Measurements from ENCODE around the gene WDR88.
"Not testable (repeated sequence)": the region's sequence is repeated elsewhere in the genome, so short reads cannot be mapped to it uniquely, and the experiment has no call there.

WDR88 gene

GRCh38 chr19:33216198-33216830 lies 84.4 kb downstream of the WDR88 start:
- no peak overlapping the region for H3K27ac ChIP-seq (ENCODE audit: low read depth, low read length)
- H3K9me3 ChIP-seq (ENCODE audit: control insufficient read depth, insufficient read depth, low read length), result no peaks in the 10 kb centered on the region
- no peak overlapping the region for H3K9ac ChIP-seq (ENCODE audit: low read depth, low read length)
- H3K27me3 ChIP-seq (ENCODE audit: control insufficient read depth, insufficient read depth, low read length), result no peaks in the 10 kb centered on the region
- no peaks in the 10 kb centered on the region for H3K4me1 ChIP-seq (ENCODE audit: control insufficient read depth, insufficient read depth, low read length)
- no peak overlapping the region for H3K4me3 ChIP-seq (ENCODE audit: low read depth, low read length)
- H3K36me3 ChIP-seq (ENCODE audit: control insufficient read depth, insufficient read depth, low read length), result no peaks in the 10 kb centered on the region

- H3K4me3 ChIP-seq (ENCODE audit: low read depth, low read length), result no peak overlapping the region
- H3K4me1 ChIP-seq (ENCODE audit: control insufficient read depth, insufficient read depth, low read length), result no peaks in the 10 kb centered on the region
- no peaks in the 10 kb centered on the region for H3K9me3 ChIP-seq (ENCODE audit: control insufficient read depth, insufficient read depth, low read length)
- no peak overlapping the region for H3K27ac ChIP-seq (ENCODE audit: low read depth, low read length)
- H3K27me3 ChIP-seq (ENCODE audit: control insufficient read depth, insufficient read depth, low read length), result no peaks in the 10 kb centered on the region
- H3K9ac ChIP-seq (ENCODE audit: low read depth, low read length), result no peak overlapping the region
- H3K36me3 ChIP-seq (ENCODE audit: control insufficient read depth, insufficient read depth, low read length), result no peaks in the 10 kb centered on the region
These were observed 86.0 kb downstream of the WDR88 start for GRCh38 chr19:33217881-33218280.

- H3K36me3 ChIP-seq (ENCODE audit: control insufficient read depth, insufficient read depth, low read length), result no peaks in the 10 kb centered on the region
- H3K4me1 ChIP-seq (ENCODE audit: control insufficient read depth, insufficient read depth, low read length), result no peaks in the 10 kb centered on the region
- H3K9ac ChIP-seq (ENCODE audit: low read depth, low read length), result no peak overlapping the region
- no peaks in the 10 kb centered on the region for H3K9me3 ChIP-seq (ENCODE audit: control insufficient read depth, insufficient read depth, low read length)
- H3K27ac ChIP-seq (ENCODE audit: low read depth, low read length), result no peak overlapping the region
- H3K27me3 ChIP-seq (ENCODE audit: control insufficient read depth, insufficient read depth, low read length), result peaks cover 4% of the 10 kb centered on the region
- no peak overlapping the region for H3K4me3 ChIP-seq (ENCODE audit: low read depth, low read length)
These were observed 87.4 kb downstream of the WDR88 start for GRCh38 chr19:33219261-33219815.

- Histone ChIP-seq H3K27me3 (ENCODE audit: control insufficient read depth, insufficient read depth, low read length) (peaks cover 12% of the 10 kb centered on the region), H3K9ac (ENCODE audit: low read depth, low read length) (no peak overlapping the region), H3K4me1 (ENCODE audit: control insufficient read depth, insufficient read depth, low read length) (no peaks in the 10 kb centered on the region), H3K4me3 (ENCODE audit: low read depth, low read length) (no peak overlapping the region), H3K36me3 (ENCODE audit: control insufficient read depth, insufficient read depth, low read length) (no peaks in the 10 kb centered on the region), H3K9me3 (ENCODE audit: control insufficient read depth, insufficient read depth, low read length) (no peaks in the 10 kb centered on the region), H3K27ac (ENCODE audit: low read depth, low read length) (no peak overlapping the region)
These were observed 88.2 kb downstream of the WDR88 start for GRCh38 chr19:33220115-33220514.

GRCh38 chr19:33220735-33221134 lies 88.8 kb downstream of the WDR88 start:
- Histone ChIP-seq H3K9ac (ENCODE audit: low read depth, low read length) (no peak overlapping the region), H3K36me3 (ENCODE audit: control insufficient read depth, insufficient read depth, low read length) (no peaks in the 10 kb centered on the region), H3K27me3 (ENCODE audit: control insufficient read depth, insufficient read depth, low read length) (peaks cover 17% of the 10 kb centered on the region), H3K27ac (ENCODE audit: low read depth, low read length) (no peak overlapping the region), H3K4me1 (ENCODE audit: control insufficient read depth, insufficient read depth, low read length) (no peaks in the 10 kb centered on the region), H3K9me3 (ENCODE audit: control insufficient read depth, insufficient read depth, low read length) (no peaks in the 10 kb centered on the region), H3K4me3 (ENCODE audit: low read depth, low read length) (no peak overlapping the region)

GRCh38 chr19:33221638-33222037 lies 89.7 kb downstream of the WDR88 start:
- no peaks in the 10 kb centered on the region for H3K9me3 ChIP-seq (ENCODE audit: control insufficient read depth, insufficient read depth, low read length)
- peaks cover 7% of the 10 kb centered on the region; the same call in 1 of the 2 replicates for H3K4me1 ChIP-seq (ENCODE audit: control insufficient read depth, insufficient read depth, low read length)
- H3K27me3 ChIP-seq (ENCODE audit: control insufficient read depth, insufficient read depth, low read length), result peaks cover 26% of the 10 kb centered on the region
- no peak overlapping the region for H3K4me3 ChIP-seq (ENCODE audit: low read depth, low read length)
- no peak overlapping the region for H3K9ac ChIP-seq (ENCODE audit: low read depth, low read length)
- no peak overlapping the region for H3K27ac ChIP-seq (ENCODE audit: low read depth, low read length)
- H3K36me3 ChIP-seq (ENCODE audit: control insufficient read depth, insufficient read depth, low read length), result no peaks in the 10 kb centered on the region

GRCh38 chr19:33222255-33222654 lies 90.3 kb downstream of the WDR88 start:
- not testable (repeated sequence) for H3K9ac ChIP-seq (ENCODE audit: low read depth, low read length); H3K27ac ChIP-seq (ENCODE audit: low read depth, low read length); H3K36me3 ChIP-seq (ENCODE audit: control insufficient read depth, insufficient read depth, low read length); H3K4me1 ChIP-seq (ENCODE audit: control insufficient read depth, insufficient read depth, low read length); H3K9me3 ChIP-seq (ENCODE audit: control insufficient read depth, insufficient read depth, low read length); H3K4me3 ChIP-seq (ENCODE audit: low read depth, low read length)
- peaks cover 30% of the 10 kb centered on the region for H3K27me3 ChIP-seq (ENCODE audit: control insufficient read depth, insufficient read depth, low read length)

- peaks cover 37% of the 10 kb centered on the region for H3K27me3 ChIP-seq (ENCODE audit: control insufficient read depth, insufficient read depth, low read length)
These were observed 93.0 kb downstream of the WDR88 start for GRCh38 chr19:33224694-33225457.

More at GRCh38 chr19:33224694-33225457, 93.0 kb downstream of the WDR88 start:
- H3K27ac ChIP-seq (ENCODE audit: low read depth, low read length), result no peak overlapping the region
- H3K9ac ChIP-seq (ENCODE audit: low read depth, low read length), result no peak overlapping the region
- peaks cover 10% of the 10 kb centered on the region; the same call in 1 of the 2 replicates for H3K4me1 ChIP-seq (ENCODE audit: control insufficient read depth, insufficient read depth, low read length)
- peaks cover 11% of the 10 kb centered on the region for H3K9me3 ChIP-seq (ENCODE audit: control insufficient read depth, insufficient read depth, low read length)
- no peaks in the 10 kb centered on the region for H3K36me3 ChIP-seq (ENCODE audit: control insufficient read depth, insufficient read depth, low read length)
- H3K4me3 ChIP-seq (ENCODE audit: low read depth, low read length), result peak overlapping the region; percentile 64; the same call in 1 of the 2 replicates

Measured in HUES48 (cell line).